OCI-LY1 (cell line): ENCODE data around the gene USP25.

Experiments
- CTCF ChIP-seq: fragments of 200-600 bp; sonication (generic), shearing (Covaris generic); IDR thresholded peaks from 2 replicates; pipeline ENCODE4 v1.5.1; 2017; ENCODE audit warnings: mild to moderate bottlenecking, antibody characterized with exemption, low read length, moderate library complexity, mixed read lengths
- EZH2 ChIP-seq: fragments of 200-600 bp; sonication (generic), shearing (Covaris generic); IDR thresholded peaks from 2 replicates; pipeline ENCODE4 v1.8.0; 2017; ENCODE audit warnings: borderline replicate concordance, mixed run types, mild to moderate bottlenecking, antibody characterized with exemption, low read length, moderate library complexity, mixed read lengths

GRCh38 chr21:15753741-15754140, 24.0 kb downstream of the USP25 start:
- TF ChIP-seq CTCF (no peak), EZH2 (no peak)
